Epithelial cell of esophagus (primary cell): ENCODE results near the gene GNRH2.

Experiments used
- DNase-seq: peaks from one replicate; pipeline ENCODE4 v3.0.0; 2010; ENCODE audit warnings: low read depth
- H3K4me3 ChIP-seq: 2 replicates; pipeline ENCODE4 v1.5.1; 2011; ENCODE audit warnings: mild to moderate bottlenecking, low read length, control low read depth
- CTCF ChIP-seq: IDR thresholded peaks from 2 replicates; pipeline ENCODE4 v1.5.1; 2011; ENCODE audit warnings: low read depth, mild to moderate bottlenecking, low read length, control low read depth, inconsistent platforms; ENCODE audit not compliant: insufficient read depth; ENCODE audit errors: missing control alignments

GNRH2 gene

GRCh38 chr20:3077618-3078134, 34.3 kb downstream of the GNRH2 start:
- TF ChIP-seq CTCF = no peak
- H3K4me3 ChIP-seq = no peak overlapping the region
- DNase-seq = peak; percentile 36

- no peak for DNase-seq
- no peak for TF ChIP-seq CTCF
- H3K4me3 ChIP-seq = no peak overlapping the region
Observed at GRCh38 chr20:3080939-3081388, 37.5 kb downstream of the GNRH2 start.

- TF ChIP-seq CTCF = no peak
- no peak for DNase-seq
- H3K4me3 ChIP-seq = no peak overlapping the region
Observed at GRCh38 chr20:3081641-3082040, 38.2 kb downstream of the GNRH2 start.

- no peak for DNase-seq
- TF ChIP-seq CTCF = no peak
- H3K4me3 ChIP-seq = no peak overlapping the region
Observed at GRCh38 chr20:3082306-3082951, 39.0 kb downstream of the GNRH2 start.

GRCh38 chr20:3082955-3083952, 39.8 kb downstream of the GNRH2 start:
- DNase-seq = no peak
- TF ChIP-seq CTCF = no peak
- no peak overlapping the region for H3K4me3 ChIP-seq

- H3K4me3 ChIP-seq = no peak within 1 kb of the TSS
- DNase-seq = no peak
- TF ChIP-seq CTCF = no peak
Observed at GRCh38 chr20:3084283-3084985, 41.0 kb downstream of the GNRH2 start, which contains the start of gene AVP. Gene AVP, minus strand, starts transcription at chr20:3084724. Its CDS starts 50 bp downstream, at chr20:3084674.
